RWPE2 (cell line): ENCODE data around the gene FYB2.

Source experiments
- ATAC-seq: fragments of 200-7000 bp; cut with Tn5 transposase; 3 replicates; pipeline ENCODE4 v1.9.1; 2021; ENCODE audit warnings: low read depth
- DNase-seq: peaks from one replicate; pipeline ENCODE4 v3.0.0-alpha.2; 2020; ENCODE audit warnings: low spot score
- H3K27ac ChIP-seq: fragments of 450-650 bp; 2 replicates; pipeline ENCODE4 v1.5.1; 2017; ENCODE audit warnings: mild to moderate bottlenecking; ENCODE audit not compliant: poor library complexity, severe bottlenecking
- H3K27me3 ChIP-seq: fragments of 250-450 bp; sonication (Bioruptor Pico); 2 replicates; pipeline ENCODE4 v1.5.1; 2021; ENCODE audit warnings: mild to moderate bottlenecking, moderate library complexity; ENCODE audit not compliant: insufficient read depth, poor library complexity, severe bottlenecking
- H3K36me3 ChIP-seq: fragments of 250-450 bp; sonication (Bioruptor Pico); 2 replicates; pipeline ENCODE4 v1.5.1; 2020; ENCODE audit warnings: low read depth, mild to moderate bottlenecking, moderate library complexity
- H3K4me1 ChIP-seq: fragments of 250-450 bp; sonication (Bioruptor Pico); 2 replicates; pipeline ENCODE4 v1.5.1; 2021; ENCODE audit warnings: mild to moderate bottlenecking, moderate library complexity; ENCODE audit not compliant: insufficient read depth, poor library complexity, severe bottlenecking
- H3K4me3 ChIP-seq: fragments of 250-450 bp; sonication (Bioruptor Pico); 2 replicates; pipeline ENCODE4 v1.5.1; 2021; ENCODE audit warnings: mild to moderate bottlenecking, moderate library complexity; ENCODE audit not compliant: severe bottlenecking
- H3K9me3 ChIP-seq: fragments of 250-450 bp; sonication (Bioruptor Pico); 2 replicates; pipeline ENCODE4 v1.5.1; 2021; ENCODE audit warnings: mild to moderate bottlenecking, moderate library complexity; ENCODE audit not compliant: severe bottlenecking
- CTCF ChIP-seq: fragments of 450-650 bp; IDR thresholded peaks from one replicate; pipeline ENCODE4 v1.5.1; 2017; ENCODE audit warnings: mild to moderate bottlenecking, moderate library complexity; ENCODE audit not compliant: poor library complexity, severe bottlenecking

The FYB2 gene

GRCh38 chr1:56672579-56672978 lies 146.6 kb downstream of the FYB2 start:
- DNase-seq (no peak), ATAC-seq (no peak)
- Histone ChIP-seq H3K27ac (no peak overlapping the region), H3K27me3 (no peaks in the 10 kb centered on the region), H3K4me3 (no peak overlapping the region), H3K36me3 (no peaks in the 10 kb centered on the region), H3K4me1 (no peaks in the 10 kb centered on the region), H3K9me3 (no peaks in the 10 kb centered on the region)
- no peak for TF ChIP-seq CTCF

GRCh38 chr1:56671542-56671941 lies 147.7 kb downstream of the FYB2 start:
- no peak overlapping the region for H3K4me3 ChIP-seq
- DNase-seq (no peak), ATAC-seq (no peak)
- H3K36me3 ChIP-seq = no peaks in the 10 kb centered on the region
- no peaks in the 10 kb centered on the region for H3K4me1 ChIP-seq
- no peaks in the 10 kb centered on the region for H3K27me3 ChIP-seq
- H3K27ac ChIP-seq = no peak overlapping the region
- no peak for TF ChIP-seq CTCF
- no peaks in the 10 kb centered on the region for H3K9me3 ChIP-seq

DNA sequence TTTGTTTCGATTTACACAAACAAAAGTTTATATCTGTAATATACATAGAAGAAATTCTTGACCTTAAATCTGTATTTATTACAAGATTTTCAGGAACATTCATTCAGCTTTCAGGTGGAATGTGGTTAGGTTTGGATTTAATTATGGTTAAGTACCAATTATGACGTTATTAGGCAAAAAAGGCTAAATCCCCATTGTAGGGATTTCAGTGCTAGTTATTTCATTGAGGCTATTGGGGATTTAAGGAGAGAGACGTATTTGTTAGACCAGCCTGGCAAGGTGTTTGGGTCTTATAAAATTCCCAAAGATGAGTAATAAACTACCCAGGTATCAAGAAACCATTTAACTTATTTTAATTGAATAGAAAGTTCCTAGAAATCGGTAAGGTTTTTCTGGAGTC lies 148.1 kb downstream of the FYB2 start:
- no peak overlapping the region for H3K4me3 ChIP-seq
- no peak overlapping the region for H3K27ac ChIP-seq
- no peaks in the 10 kb centered on the region for H3K27me3 ChIP-seq
- no peaks in the 10 kb centered on the region for H3K9me3 ChIP-seq
- H3K36me3 ChIP-seq = no peaks in the 10 kb centered on the region
- H3K4me1 ChIP-seq = no peaks in the 10 kb centered on the region
- ATAC-seq = no peak
- no peak for TF ChIP-seq CTCF
- no peak for DNase-seq

GRCh38 chr1:56670350-56670749 lies 148.9 kb downstream of the FYB2 start:
- no peaks in the 10 kb centered on the region for H3K36me3 ChIP-seq
- H3K4me1 ChIP-seq = no peaks in the 10 kb centered on the region
- H3K27ac ChIP-seq = no peak overlapping the region
- no peak overlapping the region for H3K4me3 ChIP-seq
- ATAC-seq (no peak), DNase-seq (no peak)
- H3K27me3 ChIP-seq = no peaks in the 10 kb centered on the region
- TF ChIP-seq CTCF = no peak
- no peaks in the 10 kb centered on the region for H3K9me3 ChIP-seq
